8988T (cell line): Measurements from ENCODE around the gene DCTN2.
"Not testable (repeated sequence)": the region's sequence is repeated elsewhere in the genome, so short reads cannot be mapped to it uniquely, and the experiment has no call there.

Source experiments
- DNase-seq: peaks from one replicate; pipeline ENCODE4 v3.0.0; 2011

DCTN2 gene

GRCh38 chr12:57576613-57577160 is 29.7 kb upstream of the DCTN2 start:
- DNase-seq = no peak

DNA sequence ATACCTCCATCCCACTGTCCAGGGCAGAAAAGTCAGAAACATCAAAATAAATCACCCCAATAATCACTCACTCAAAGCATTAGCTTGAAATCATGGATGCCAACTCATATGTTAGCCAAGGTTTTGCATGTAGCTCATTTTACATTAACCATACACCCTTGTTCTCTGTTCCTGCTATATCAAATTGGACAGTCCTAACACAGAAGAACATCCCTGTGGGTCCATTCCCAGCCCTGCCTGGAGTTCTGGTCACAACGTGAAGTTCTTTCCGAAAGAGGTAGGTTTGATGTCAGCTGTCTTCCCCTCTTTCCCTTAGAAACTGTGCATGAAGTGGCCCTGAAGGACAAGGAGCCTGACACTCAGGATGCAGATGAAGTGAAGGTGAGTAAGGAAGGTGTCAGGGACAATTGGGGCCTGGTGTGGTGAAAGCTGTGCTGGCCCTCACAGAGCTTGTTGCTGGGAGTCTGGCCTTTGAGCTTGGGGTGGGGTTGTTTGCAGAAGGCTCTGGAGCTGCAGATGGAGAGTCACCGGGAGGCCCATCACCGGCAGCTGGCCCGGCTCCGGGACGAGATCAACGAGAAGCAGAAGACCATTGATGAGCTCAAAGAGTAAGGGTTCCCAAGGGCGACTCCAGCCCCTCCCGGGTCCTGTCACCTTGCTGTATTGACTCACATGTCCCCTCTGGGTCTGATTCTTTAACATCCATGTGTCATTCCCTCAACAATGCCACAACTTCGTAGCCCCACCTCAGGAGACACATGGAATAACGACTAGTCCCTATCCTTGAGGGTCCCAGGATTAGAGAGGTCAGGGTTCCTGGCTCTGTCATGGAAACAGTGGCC is 29.0 kb upstream of the DCTN2 start:
- DNase-seq = no peak

GRCh38 chr12:57574795-57575194 is 27.8 kb upstream of the DCTN2 start:
- no peak for DNase-seq

- no peak for DNase-seq
These were observed 25.2 kb upstream of the DCTN2 start for GRCh38 chr12:57571926-57572762.

GRCh38 chr12:57570438-57570837 is 23.4 kb upstream of the DCTN2 start:
- DNase-seq = not testable (repeated sequence)

DNA sequence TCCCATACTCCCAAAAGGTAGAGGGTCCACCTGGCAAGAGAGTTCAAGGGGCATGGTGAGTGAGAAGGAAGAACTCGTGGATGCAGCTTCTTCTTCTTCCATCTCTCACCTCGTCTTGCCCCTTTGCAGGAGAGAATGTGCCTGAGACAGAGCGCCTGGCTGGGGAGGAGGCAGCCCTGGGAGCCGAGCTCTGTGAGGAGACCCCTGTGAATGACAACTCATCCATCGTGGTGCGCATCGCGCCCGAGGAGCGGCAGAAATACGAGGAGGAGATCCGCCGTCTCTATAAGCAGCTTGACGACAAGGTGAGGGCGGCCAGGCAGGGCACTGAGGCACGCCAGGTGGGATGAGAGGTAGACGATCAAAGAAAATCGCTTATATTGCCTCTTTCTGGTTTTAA is 22.9 kb upstream of the DCTN2 start:
- no peak for DNase-seq

- no peak for DNase-seq
These were observed 21.8 kb upstream of the DCTN2 start for GRCh38 chr12:57568838-57569237.

- DNase-seq = no peak
These were observed 17.3 kb upstream of the DCTN2 start for GRCh38 chr12:57564178-57564740.

DNA sequence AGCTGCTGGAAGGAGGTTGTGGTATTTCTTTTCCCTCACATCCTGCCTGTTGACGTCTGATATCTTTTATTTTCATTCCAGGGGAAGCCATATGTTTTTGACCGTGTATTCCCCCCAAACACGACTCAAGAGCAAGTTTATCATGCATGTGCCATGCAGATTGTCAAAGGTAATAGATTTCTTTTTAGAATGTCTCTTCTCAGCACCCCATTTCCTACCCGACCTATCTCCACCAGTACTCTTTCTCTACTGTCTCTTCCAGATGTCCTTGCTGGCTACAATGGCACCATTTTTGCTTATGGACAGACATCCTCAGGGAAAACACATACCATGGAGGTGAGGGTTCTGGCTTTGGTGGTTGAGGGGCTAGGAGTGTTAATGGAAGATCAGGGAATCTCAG is 16.4 kb upstream of the DCTN2 start:
- no peak for DNase-seq

- not testable (repeated sequence) for DNase-seq
These were observed 14.1 kb upstream of the DCTN2 start for GRCh38 chr12:57561117-57561516.

- no peak for DNase-seq
These were observed 13.5 kb upstream of the DCTN2 start for GRCh38 chr12:57560516-57560915.

- DNase-seq = no peak
These were observed 11.9 kb upstream of the DCTN2 start for GRCh38 chr12:57558864-57559263.

- no peak for DNase-seq
These were observed 7.9 kb upstream of the DCTN2 start for GRCh38 chr12:57554897-57555296.

DNA sequence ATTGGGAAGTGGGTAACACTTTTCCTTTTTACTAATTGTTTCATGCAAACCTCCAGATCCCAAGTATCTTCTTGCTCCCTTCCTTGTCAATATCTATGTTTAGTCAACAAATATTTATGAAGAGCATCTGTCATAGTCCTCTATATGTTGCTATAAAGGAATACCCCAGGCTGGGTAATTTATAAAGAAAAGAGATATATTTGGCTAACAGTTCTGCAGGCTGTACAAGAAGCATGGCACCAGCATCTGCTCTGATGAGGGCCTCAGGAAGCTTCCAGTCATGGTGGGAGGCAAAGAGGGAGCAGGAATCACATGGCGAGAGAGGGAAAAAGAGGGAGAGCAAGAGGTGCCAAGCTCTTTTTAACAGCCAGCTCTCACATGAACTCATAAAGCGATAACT is 7.5 kb upstream of the DCTN2 start:
- no peak for DNase-seq

- DNase-seq = no peak
These were observed 6.6 kb upstream of the DCTN2 start for GRCh38 chr12:57553343-57554202.

DNA sequence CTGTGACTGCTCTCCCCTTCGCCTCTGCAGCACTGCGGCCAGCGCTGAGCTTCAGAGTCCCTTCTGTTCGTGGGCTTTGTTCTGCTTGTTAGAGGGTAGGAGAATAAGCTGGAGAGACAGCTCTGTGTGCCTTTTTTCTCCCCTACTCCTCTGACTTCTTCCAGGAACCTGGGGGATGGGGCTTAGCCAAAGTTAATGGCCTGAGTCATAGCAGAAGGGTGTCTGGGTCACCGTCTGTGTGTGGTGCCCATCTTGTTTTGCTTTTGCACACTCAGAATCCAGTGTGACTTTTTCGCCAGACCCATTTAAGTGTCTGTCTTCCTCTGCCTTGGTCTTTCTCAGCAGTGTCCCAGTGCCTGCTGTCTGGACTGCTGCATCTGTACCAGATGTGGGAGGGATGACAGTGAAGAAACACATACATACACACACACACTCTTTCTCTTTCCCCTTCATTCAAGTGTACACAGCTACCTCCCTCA is 5.9 kb upstream of the DCTN2 start:
- DNase-seq = no peak

GRCh38 chr12:57552306-57552651 is 5.3 kb upstream of the DCTN2 start:
- no peak for DNase-seq

GRCh38 chr12:57551637-57552305 is 4.8 kb upstream of the DCTN2 start:
- DNase-seq = no peak

- DNase-seq = no peak
These were observed 3.9 kb upstream of the DCTN2 start for GRCh38 chr12:57550641-57551549.

DNA sequence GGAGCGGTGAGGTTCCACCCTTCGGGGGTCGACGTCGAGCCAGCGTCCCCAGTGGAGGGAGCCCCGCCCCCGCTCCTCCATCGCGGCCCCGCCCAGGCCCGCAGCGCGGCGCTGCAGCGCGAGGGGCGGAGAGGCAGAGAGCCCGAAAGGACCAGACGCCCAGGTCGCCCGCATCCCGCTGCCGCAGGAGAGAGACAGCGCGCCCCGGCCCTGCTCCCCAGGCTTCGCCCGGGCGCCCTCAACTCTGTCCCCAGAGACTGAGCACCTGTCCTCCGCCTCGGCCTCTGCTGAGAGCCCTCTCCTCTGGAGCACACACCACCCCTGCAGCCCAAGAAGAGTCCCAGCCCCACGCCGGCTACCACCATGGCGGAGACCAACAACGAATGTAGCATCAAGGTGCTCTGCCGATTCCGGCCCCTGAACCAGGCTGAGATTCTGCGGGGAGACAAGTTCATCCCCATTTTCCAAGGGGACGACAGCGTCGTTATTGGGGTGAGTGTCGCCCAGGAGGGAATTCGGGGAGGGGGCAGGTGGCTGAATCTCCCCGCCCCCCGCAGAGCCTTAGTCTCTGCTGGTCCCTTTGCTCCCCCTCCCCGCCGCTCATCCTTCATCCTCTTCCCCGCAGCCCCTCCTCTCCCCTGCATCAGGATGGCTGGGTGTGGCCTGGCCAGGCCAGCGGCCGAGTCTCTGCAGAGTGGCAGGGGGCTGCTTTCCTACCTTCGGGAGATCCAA is 3.1 kb upstream of the DCTN2 start, which contains the start of gene KIF5A:
Gene KIF5A (plus strand): TSS at position 136 of the 732 bp plus-strand sequence. CDS start 228 bp downstream, at position 364.
- DNase-seq = peak; percentile 71
